ENCODE measurements around the gene CYP24A1. TPM values are rescaled to one million over a fixed set of nuclear protein-coding genes. Genes with fewer than 3 reads are reported as not detected.

The CYP24A1 gene
- total RNA-seq, 2 donors from 2014 or later: 0.13 TPM; not detected in 1

DNA sequence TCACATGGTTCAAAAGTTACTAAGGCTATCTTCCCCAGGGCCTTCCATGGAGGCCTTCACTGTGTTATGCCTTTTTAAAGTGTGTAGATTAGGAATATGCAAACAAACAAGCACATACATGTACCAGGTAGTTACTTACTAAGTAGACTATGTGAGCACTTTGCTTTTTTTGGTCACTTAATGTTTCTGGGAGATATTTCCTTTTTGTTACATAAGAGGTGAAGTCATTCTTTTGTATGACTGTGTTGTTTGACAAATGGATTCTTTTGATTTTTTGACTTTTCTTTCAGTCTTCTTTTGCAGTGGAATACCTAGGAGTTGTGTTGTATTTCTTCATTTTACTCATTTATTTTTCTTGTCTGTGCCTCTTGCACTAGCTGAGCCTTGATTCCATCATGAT is 63.7 kb downstream of the CYP24A1 start:
- Histone ChIP-seq H3K27ac (ENCODE audit: low read depth, low read length) (no peak overlapping the region), H3K4me3 (ENCODE audit: low read length) (no peak overlapping the region), H3K36me3 (ENCODE audit: control insufficient read depth, insufficient read depth, low read length) (no peaks in the 10 kb centered on the region), H3K27me3 (ENCODE audit: control insufficient read depth, insufficient read depth, low read length, poor library complexity, severe bottlenecking) (no peaks in the 10 kb centered on the region), H3K9ac (ENCODE audit: extremely low read depth, low read length, poor library complexity, severe bottlenecking) (no peak overlapping the region), H3K4me1 (ENCODE audit: control insufficient read depth, insufficient read depth, low read length) (peaks cover 6% of the 10 kb centered on the region), H3K9me3 (ENCODE audit: control insufficient read depth, low read length) (no peaks in the 10 kb centered on the region)
- H3K36me3 Mint-ChIP-seq (ENCODE audit: low read depth): no peaks in the 10 kb centered on the region
- DNase-seq: no peak
- peaks cover 3% of the 10 kb centered on the region for H3K27me3 Mint-ChIP-seq (ENCODE audit: insufficient read depth)
- TF ChIP-seq, protein P1, sequence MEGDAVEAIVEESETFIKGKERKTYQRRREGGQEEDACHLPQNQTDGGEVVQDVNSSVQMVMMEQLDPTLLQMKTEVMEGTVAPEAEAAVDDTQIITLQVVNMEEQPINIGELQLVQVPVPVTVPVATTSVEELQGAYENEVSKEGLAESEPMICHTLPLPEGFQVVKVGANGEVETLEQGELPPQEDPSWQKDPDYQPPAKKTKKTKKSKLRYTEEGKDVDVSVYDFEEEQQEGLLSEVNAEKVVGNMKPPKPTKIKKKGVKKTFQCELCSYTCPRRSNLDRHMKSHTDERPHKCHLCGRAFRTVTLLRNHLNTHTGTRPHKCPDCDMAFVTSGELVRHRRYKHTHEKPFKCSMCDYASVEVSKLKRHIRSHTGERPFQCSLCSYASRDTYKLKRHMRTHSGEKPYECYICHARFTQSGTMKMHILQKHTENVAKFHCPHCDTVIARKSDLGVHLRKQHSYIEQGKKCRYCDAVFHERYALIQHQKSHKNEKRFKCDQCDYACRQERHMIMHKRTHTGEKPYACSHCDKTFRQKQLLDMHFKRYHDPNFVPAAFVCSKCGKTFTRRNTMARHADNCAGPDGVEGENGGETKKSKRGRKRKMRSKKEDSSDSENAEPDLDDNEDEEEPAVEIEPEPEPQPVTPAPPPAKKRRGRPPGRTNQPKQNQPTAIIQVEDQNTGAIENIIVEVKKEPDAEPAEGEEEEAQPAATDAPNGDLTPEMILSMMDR (conservative IDR thresholded peaks at IDR 0.05): no peak
- no peak overlapping the region for H3K4me3 Mint-ChIP-seq
- peaks cover 24% of the 10 kb centered on the region for H3K4me1 Mint-ChIP-seq
- H3K27ac Mint-ChIP-seq: no peak overlapping the region
- peaks cover 9% of the 10 kb centered on the region for H3K9me3 Mint-ChIP-seq

DNA sequence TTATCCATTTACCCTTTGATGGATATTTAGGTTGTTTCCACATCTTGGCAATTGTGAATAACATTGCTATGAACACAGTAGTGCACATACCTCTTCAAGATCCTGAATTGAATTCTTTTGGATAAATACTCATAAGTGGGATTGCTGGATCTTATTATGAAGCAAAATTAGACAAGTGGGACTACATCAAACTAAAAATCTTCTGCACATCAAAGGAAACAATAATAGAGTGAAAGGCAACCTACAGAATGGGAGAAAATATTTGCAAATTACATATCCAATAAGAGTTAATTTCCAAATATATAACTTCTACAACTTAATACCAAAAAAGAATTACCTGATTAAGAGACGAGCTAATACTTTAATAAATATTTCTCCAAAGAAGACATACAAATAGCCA is 65.0 kb downstream of the CYP24A1 start:
- no peak overlapping the region for H3K9ac ChIP-seq (ENCODE audit: extremely low read depth, low read length, poor library complexity, severe bottlenecking)
- peaks cover 13% of the 10 kb centered on the region for H3K4me1 ChIP-seq (ENCODE audit: control insufficient read depth, insufficient read depth, low read length)
- no peaks in the 10 kb centered on the region for H3K27me3 ChIP-seq (ENCODE audit: control insufficient read depth, insufficient read depth, low read length, poor library complexity, severe bottlenecking)
- Mint-ChIP-seq H3K4me1 (peaks cover 33% of the 10 kb centered on the region), H3K9me3 (peaks cover 9% of the 10 kb centered on the region), H3K4me3 (no peak overlapping the region), H3K27ac (no peak overlapping the region), H3K27me3 (ENCODE audit: insufficient read depth) (no peaks in the 10 kb centered on the region), H3K36me3 (ENCODE audit: low read depth) (no peaks in the 10 kb centered on the region)
- no peak for DNase-seq
- WGBS, 2 experiments (ENCODE audit: insufficient coverage in 1 of 2, insufficient read length in 1 of 2): 100% methylated on average over 1 of the region's 1 CpG; no CpG with 5 or more reads in 1 of the 2 experiments
- no peaks in the 10 kb centered on the region for H3K9me3 ChIP-seq (ENCODE audit: control insufficient read depth, low read length)
- H3K36me3 ChIP-seq (ENCODE audit: control insufficient read depth, insufficient read depth, low read length): no peaks in the 10 kb centered on the region
- no peak overlapping the region for H3K4me3 ChIP-seq (ENCODE audit: low read length)
- H3K27ac ChIP-seq (ENCODE audit: low read depth, low read length): no peak overlapping the region
- TF ChIP-seq, protein P1 (conservative IDR thresholded peaks at IDR 0.05): no peak

DNA sequence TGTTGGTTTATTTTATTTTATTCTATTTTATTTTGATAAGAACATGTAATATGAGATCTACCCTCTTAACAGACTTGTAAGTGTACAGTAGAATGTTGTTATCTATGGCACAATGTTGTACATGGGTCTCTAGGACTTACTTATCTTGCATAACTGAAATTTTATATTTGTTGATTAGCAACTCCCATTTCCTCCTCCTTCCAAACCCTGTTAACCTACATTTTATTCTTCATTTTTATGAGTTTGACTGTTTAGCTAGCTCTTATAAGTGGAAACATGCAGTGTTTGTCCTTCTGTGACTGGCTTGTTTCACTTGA is 65.5 kb downstream of the CYP24A1 start:
- no peak for DNase-seq
- TF ChIP-seq, protein P1 (conservative IDR thresholded peaks at IDR 0.05): no peak
- Mint-ChIP-seq H3K36me3 (ENCODE audit: low read depth) (no peaks in the 10 kb centered on the region), H3K4me1 (peaks cover 36% of the 10 kb centered on the region), H3K27me3 (ENCODE audit: insufficient read depth) (no peaks in the 10 kb centered on the region), H3K27ac (no peak overlapping the region), H3K9me3 (peaks cover 9% of the 10 kb centered on the region), H3K4me3 (no peak overlapping the region)
- Histone ChIP-seq H3K27me3 (ENCODE audit: control insufficient read depth, insufficient read depth, low read length, poor library complexity, severe bottlenecking) (no peaks in the 10 kb centered on the region), H3K4me3 (ENCODE audit: low read length) (no peak overlapping the region), H3K9ac (ENCODE audit: extremely low read depth, low read length, poor library complexity, severe bottlenecking) (no peak overlapping the region), H3K9me3 (ENCODE audit: control insufficient read depth, low read length) (no peaks in the 10 kb centered on the region), H3K27ac (ENCODE audit: low read depth, low read length) (no peak overlapping the region), H3K4me1 (ENCODE audit: control insufficient read depth, insufficient read depth, low read length) (peaks cover 13% of the 10 kb centered on the region), H3K36me3 (ENCODE audit: control insufficient read depth, insufficient read depth, low read length) (no peaks in the 10 kb centered on the region)
